Measurements from ENCODE around the gene KCNMA1.
A peak's percentile ranks its signal among the peaks of the same experiment; 100 is the strongest.

The KCNMA1 gene

DNA sequence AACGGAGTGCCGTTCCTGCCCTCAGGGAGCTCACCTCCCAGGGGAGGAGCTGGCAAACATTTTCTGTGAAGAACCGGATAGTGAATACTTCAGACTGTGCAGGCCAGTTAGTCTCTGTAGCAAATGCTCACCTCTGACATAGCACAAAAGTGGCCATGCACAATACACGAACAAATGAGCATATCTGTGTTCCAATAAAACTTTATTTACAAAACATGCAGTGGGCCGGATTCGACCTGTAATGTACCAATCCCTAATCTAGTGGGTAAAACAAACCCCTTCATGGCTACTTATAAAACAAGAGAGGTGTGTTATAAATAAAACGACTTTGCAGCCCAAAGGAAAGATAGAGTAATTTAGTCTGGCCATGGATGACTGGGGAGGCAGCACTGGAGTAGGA lies 48.7 kb downstream of the KCNMA1 start:
- H3K4me3 ChIP-seq (ENCODE audit: low read depth, low read length), result no peak overlapping the region
- no peak for DNase-seq (ENCODE audit: low read depth)
- no peak for TF ChIP-seq CTCF (IDR thresholded peaks at IDR 0.05; ENCODE audit: insufficient read depth, low read depth, low read length, missing control alignments)

DNA sequence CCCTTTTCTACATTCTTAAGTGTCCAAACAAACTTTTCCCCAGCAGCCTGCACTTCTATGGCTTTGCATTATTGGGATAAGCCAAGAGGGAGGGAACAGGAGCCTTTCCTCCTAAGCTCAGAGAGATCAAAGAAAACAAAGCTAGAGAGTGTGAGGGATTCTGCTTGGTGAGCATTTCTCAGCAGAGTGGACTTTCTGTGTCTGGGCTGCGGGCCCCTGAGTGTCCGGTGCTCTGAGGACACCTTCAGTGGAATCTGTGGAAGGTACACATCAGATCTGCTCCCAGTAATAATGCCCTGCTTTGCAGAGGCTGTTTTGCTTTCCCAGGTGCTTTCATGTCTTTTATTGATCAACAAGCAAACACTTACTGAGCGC lies 50.2 kb downstream of the KCNMA1 start:
- DNase-seq (ENCODE audit: low read depth), result no peak
- H3K4me3 ChIP-seq (ENCODE audit: low read depth, low read length), result no peak overlapping the region
- no peak for TF ChIP-seq CTCF (IDR thresholded peaks at IDR 0.05; ENCODE audit: insufficient read depth, low read depth, low read length, missing control alignments)

GRCh38 chr10:77586719-77587415 lies 50.7 kb downstream of the KCNMA1 start:
- H3K4me3 ChIP-seq (ENCODE audit: low read depth, low read length), result no peak overlapping the region
- DNase-seq (ENCODE audit: low read depth), result no peak
- no peak for TF ChIP-seq CTCF (IDR thresholded peaks at IDR 0.05; ENCODE audit: insufficient read depth, low read depth, low read length, missing control alignments)

DNA sequence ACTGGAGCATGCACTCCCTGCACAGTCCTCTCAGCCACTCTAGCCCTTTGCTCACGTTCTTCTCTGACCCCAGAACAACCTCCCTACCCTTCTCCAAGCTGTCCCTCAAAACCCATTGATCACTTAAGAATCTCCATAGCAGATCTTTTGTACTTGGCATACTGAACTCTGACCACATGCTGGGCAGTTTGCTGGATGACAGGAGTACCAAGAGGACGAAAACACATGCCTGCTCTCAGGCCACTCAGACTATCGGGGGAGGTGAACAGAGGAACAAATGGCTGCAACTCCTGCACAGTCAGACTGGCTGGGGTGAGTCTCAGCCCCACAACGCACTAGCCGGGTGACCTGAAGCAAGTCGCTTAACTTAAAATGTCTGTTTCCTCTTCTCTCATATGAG lies 52.7 kb downstream of the KCNMA1 start:
- TF ChIP-seq CTCF (IDR thresholded peaks at IDR 0.05; ENCODE audit: insufficient read depth, low read depth, low read length, missing control alignments), result no peak
- DNase-seq (ENCODE audit: low read depth), result no peak
- H3K4me3 ChIP-seq (ENCODE audit: low read depth, low read length), result no peak overlapping the region

- no peak overlapping the region for H3K4me3 ChIP-seq (ENCODE audit: low read depth, low read length)
- no peak for DNase-seq (ENCODE audit: low read depth)
- no peak for TF ChIP-seq CTCF (IDR thresholded peaks at IDR 0.05; ENCODE audit: insufficient read depth, low read depth, low read length, missing control alignments)
These were observed 54.1 kb downstream of the KCNMA1 start for GRCh38 chr10:77583527-77583926.

GRCh38 chr10:77582710-77583115 lies 54.9 kb downstream of the KCNMA1 start:
- no peak overlapping the region for H3K4me3 ChIP-seq (ENCODE audit: low read depth, low read length)
- peak; percentile 17 for DNase-seq (ENCODE audit: low read depth)
- no peak for TF ChIP-seq CTCF (IDR thresholded peaks at IDR 0.05; ENCODE audit: insufficient read depth, low read depth, low read length, missing control alignments)

GRCh38 chr10:77581738-77582137 lies 55.9 kb downstream of the KCNMA1 start:
- no peak for DNase-seq (ENCODE audit: low read depth)
- no peak for TF ChIP-seq CTCF (IDR thresholded peaks at IDR 0.05; ENCODE audit: insufficient read depth, low read depth, low read length, missing control alignments)
- H3K4me3 ChIP-seq (ENCODE audit: low read depth, low read length), result no peak overlapping the region

All from GM12865 (cell line).